Loucy (cell line): ENCODE data around the gene NOD2.

ENCODE experiments used
- H2AFZ ChIP-seq: fragments of 200-600 bp; sonication (generic); 2 replicates; pipeline ENCODE4 v1.6.0; 2016; ENCODE audit warnings: antibody characterized with exemption, mild to moderate bottlenecking, low read length, moderate library complexity
- H3F3A ChIP-seq: fragments of 200-600 bp; 2 replicates; pipeline ENCODE4 v1.6.0; 2016; ENCODE audit warnings: antibody characterized with exemption, low read depth, mild to moderate bottlenecking
- H3K27me3 ChIP-seq: fragments of 200-600 bp; sonication (generic); 2 replicates; pipeline ENCODE4 v1.6.1; 2014; ENCODE audit warnings: low read length, mild to moderate bottlenecking; ENCODE audit not compliant: insufficient read depth, poor library complexity, severe bottlenecking
- H3K36me3 ChIP-seq: fragments of 200-600 bp; sonication (generic); 2 replicates; pipeline ENCODE4 v1.6.1; 2016; ENCODE audit warnings: low read length; ENCODE audit not compliant: insufficient read depth
- H3K4me1 ChIP-seq: fragments of 200-600 bp; sonication (generic); 2 replicates; pipeline ENCODE4 v1.5.1; 2014; ENCODE audit warnings: low read length, mild to moderate bottlenecking; ENCODE audit not compliant: insufficient read depth, poor library complexity, severe bottlenecking
- H3K4me2 ChIP-seq: fragments of 200-600 bp; sonication (generic); 2 replicates; pipeline ENCODE4 v1.6.0; 2014; ENCODE audit warnings: antibody characterized with exemption, low read length, low read depth, mild to moderate bottlenecking; ENCODE audit not compliant: poor library complexity, severe bottlenecking
- H3K4me3 ChIP-seq: fragments of 200-600 bp; sonication (generic); 2 replicates; pipeline ENCODE4 v1.5.1; 2014; ENCODE audit warnings: low read length, mild to moderate bottlenecking, mixed read lengths; ENCODE audit not compliant: poor library complexity, severe bottlenecking
- H3K79me2 ChIP-seq: fragments of 200-600 bp; sonication (generic); 2 replicates; pipeline ENCODE4 v1.6.1; 2014; ENCODE audit warnings: low read length; ENCODE audit not compliant: insufficient read depth
- H3K9ac ChIP-seq: fragments of 200-600 bp; sonication (generic); 2 replicates; pipeline ENCODE4 v1.6.0; 2014; ENCODE audit warnings: mild to moderate bottlenecking, low read depth, low read length, moderate library complexity; ENCODE audit not compliant: poor library complexity, severe bottlenecking
- H3K9me2 ChIP-seq: fragments of 200-600 bp; sonication (generic); replicated peaks from 2 replicates; pipeline ENCODE4 v1.6.1; 2016; ENCODE audit warnings: low read depth, low read length, mixed read lengths
- H3K9me3 ChIP-seq: fragments of 200-600 bp; sonication (generic); 2 replicates; pipeline ENCODE4 v1.6.1; 2014; ENCODE audit warnings: mild to moderate bottlenecking, antibody characterized with exemption, low read length, low read depth; ENCODE audit not compliant: insufficient read depth
- H4K20me1 ChIP-seq: fragments of 200-600 bp; sonication (generic); 2 replicates; pipeline ENCODE4 v1.6.0; 2014; ENCODE audit warnings: antibody characterized with exemption, low read length, mild to moderate bottlenecking; ENCODE audit not compliant: insufficient read depth, poor library complexity, severe bottlenecking
- EZH2phosphoT487 ChIP-seq: fragments of 200-600 bp; IDR thresholded peaks from 2 replicates; pipeline ENCODE4 v1.6.1; 2018; ENCODE audit warnings: antibody characterized with exemption, mild to moderate bottlenecking, moderate library complexity, borderline replicate concordance
- TF ChIP-seq, protein P1 (sequence below): fragments of 200-600 bp; sonication (generic); conservative IDR thresholded peaks from 2 replicates; pipeline ENCODE4 v1.5.1; 2014; ENCODE audit warnings: mild to moderate bottlenecking, antibody characterized with exemption, low read length

Gene NOD2

GRCh38 chr16:50696126-50696525, 2.7 kb downstream of the NOD2 start:
- Histone ChIP-seq H3K27me3 (no peaks in the 10 kb centered on the region), H3K36me3 (no peaks in the 10 kb centered on the region), H3K4me3 (no peak overlapping the region), H4K20me1 (no peaks in the 10 kb centered on the region), H3K4me2 (no peak overlapping the region), H3K79me2 (no peaks in the 10 kb centered on the region), H2AFZ (no peak overlapping the region), H3K9ac (no peak overlapping the region), H3K4me1 (peaks cover 16% of the 10 kb centered on the region), H3F3A (no peaks in the 10 kb centered on the region), H3K9me3 (no peaks in the 10 kb centered on the region), H3K9me2 (no peaks in the 10 kb centered on the region)
- TF ChIP-seq EZH2phosphoT487, result no peak
- TF ChIP-seq, protein P1, sequence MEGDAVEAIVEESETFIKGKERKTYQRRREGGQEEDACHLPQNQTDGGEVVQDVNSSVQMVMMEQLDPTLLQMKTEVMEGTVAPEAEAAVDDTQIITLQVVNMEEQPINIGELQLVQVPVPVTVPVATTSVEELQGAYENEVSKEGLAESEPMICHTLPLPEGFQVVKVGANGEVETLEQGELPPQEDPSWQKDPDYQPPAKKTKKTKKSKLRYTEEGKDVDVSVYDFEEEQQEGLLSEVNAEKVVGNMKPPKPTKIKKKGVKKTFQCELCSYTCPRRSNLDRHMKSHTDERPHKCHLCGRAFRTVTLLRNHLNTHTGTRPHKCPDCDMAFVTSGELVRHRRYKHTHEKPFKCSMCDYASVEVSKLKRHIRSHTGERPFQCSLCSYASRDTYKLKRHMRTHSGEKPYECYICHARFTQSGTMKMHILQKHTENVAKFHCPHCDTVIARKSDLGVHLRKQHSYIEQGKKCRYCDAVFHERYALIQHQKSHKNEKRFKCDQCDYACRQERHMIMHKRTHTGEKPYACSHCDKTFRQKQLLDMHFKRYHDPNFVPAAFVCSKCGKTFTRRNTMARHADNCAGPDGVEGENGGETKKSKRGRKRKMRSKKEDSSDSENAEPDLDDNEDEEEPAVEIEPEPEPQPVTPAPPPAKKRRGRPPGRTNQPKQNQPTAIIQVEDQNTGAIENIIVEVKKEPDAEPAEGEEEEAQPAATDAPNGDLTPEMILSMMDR, result no peak

DNA sequence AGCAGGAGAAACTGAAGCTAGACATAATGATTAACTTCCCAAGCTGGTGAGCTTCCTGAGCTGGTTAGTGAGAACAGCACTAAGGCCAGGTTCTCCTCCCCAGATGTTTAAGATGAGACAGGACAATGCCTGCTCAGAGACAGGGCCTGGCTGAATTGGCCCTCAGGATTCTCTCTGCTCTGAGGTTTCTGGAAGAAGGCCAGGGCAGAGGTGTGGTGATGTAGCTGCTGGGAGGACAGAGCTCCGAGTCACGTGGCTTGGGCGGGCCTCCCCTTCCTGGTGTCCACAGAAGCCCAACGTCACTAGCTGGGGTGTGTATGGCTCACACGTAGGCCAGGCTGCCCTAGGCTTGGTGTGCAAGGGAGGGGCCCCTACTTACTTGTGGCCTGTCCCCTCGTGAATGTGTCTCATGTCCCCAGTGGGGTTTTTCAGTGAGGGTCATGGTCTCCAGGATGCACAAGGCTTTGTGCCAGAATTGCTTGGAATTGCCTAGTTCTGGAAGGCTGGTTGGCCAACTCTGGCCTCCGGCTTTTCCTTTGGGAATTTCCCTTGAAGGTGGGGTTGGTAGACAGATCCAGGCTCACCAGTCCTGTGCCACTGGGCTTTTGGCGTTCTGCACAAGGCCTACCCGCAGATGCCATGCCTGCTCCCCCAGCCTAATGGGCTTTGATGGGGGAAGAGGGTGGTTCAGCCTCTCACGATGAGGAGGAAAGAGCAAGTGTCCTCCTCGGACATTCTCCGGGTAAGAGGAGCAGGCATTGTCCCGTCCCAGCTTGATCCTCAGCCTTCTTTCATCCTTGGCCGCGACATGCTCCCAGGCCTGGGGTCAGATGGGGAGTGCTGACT, 3.4 kb downstream of the NOD2 start:
- Histone ChIP-seq H3K4me3 (no peak overlapping the region), H4K20me1 (no peaks in the 10 kb centered on the region), H3K79me2 (no peaks in the 10 kb centered on the region), H3K9ac (no peak overlapping the region), H3K4me1 (peaks cover 16% of the 10 kb centered on the region), H3K9me3 (no peaks in the 10 kb centered on the region), H3K27me3 (no peaks in the 10 kb centered on the region), H2AFZ (no peak overlapping the region), H3K36me3 (no peaks in the 10 kb centered on the region), H3K9me2 (no peaks in the 10 kb centered on the region), H3K4me2 (no peak overlapping the region), H3F3A (no peaks in the 10 kb centered on the region)
- TF ChIP-seq, protein P1, result no peak
- TF ChIP-seq EZH2phosphoT487, result no peak

DNA sequence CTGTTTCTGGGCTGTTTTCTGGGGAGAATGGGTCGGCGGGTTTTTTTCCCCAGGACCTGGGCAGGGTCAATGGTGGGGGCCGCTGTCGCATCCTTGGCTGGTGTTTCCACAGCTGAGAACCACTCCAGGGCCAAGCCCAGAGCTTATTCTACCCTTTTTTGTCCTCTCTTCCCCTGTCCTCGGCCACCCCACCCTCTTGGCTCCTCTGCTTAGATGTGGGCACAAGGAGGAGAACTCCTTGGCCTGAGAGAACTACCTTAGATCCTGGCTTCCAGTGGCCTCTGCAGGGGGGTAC, 4.0 kb downstream of the NOD2 start:
- H3K4me3 ChIP-seq, result no peak overlapping the region
- H3F3A ChIP-seq, result no peaks in the 10 kb centered on the region
- no peaks in the 10 kb centered on the region for H3K79me2 ChIP-seq
- H4K20me1 ChIP-seq, result no peaks in the 10 kb centered on the region
- H3K4me1 ChIP-seq, result peaks cover 20% of the 10 kb centered on the region
- no peaks in the 10 kb centered on the region for H3K9me2 ChIP-seq
- TF ChIP-seq, protein P1, result no peak
- TF ChIP-seq EZH2phosphoT487, result no peak
- no peaks in the 10 kb centered on the region for H3K36me3 ChIP-seq
- H3K9me3 ChIP-seq, result no peaks in the 10 kb centered on the region
- H3K4me2 ChIP-seq, result no peak overlapping the region
- no peaks in the 10 kb centered on the region for H3K27me3 ChIP-seq
- no peak overlapping the region for H2AFZ ChIP-seq
- no peak overlapping the region for H3K9ac ChIP-seq
